ENCODE data around the gene MDH2.
"Not testable (repeated sequence)": the region's sequence is repeated elsewhere in the genome, so short reads cannot be mapped to it uniquely, and the experiment has no call there.

MDH2 gene

DNA sequence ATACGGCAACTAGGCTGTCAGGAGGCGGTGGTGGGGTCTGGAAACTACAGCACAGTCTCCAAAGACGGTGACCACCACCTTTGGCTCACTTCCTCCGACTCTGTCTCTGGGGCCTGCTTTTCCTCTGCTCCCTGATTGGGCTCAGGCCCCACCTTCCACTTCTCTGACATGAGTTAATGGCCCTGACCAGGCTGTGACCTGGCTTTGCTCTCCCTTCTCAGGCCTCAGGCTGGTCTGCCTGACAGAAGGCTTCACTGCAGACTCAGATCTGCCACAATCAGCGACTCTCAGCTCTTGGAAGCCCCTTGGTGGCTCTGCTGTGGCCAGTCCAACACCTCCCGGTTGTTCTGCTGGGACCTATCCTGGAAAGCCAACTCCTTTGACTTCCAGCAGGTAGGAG lies 7.8 kb upstream of the MDH2 start:
- no peak for DNase-seq

DNA sequence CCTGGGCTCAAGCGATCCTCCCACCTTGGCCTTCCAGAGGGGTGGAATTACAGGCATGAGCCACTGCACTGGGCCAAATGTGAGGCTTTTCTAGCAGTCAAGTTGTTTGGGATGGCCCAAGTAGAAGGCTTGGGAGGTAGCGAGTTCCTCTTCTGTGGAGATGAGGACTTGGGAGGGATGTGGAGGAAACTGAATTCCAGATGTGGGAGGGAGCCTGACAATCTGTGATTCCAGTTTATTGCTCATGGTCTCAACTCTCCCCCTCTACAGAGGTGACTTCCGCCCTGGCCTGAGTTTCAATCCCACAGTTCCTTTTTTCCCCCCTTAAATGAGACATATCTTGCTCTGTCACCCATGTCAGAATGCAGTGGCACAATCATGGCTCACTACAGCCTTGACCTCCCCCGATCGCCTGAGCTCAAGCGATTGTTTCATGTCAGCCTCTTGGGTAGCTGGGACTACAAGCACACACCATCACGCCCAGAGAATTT lies 3.5 kb upstream of the MDH2 start:
- DNase-seq: no peak

DNA sequence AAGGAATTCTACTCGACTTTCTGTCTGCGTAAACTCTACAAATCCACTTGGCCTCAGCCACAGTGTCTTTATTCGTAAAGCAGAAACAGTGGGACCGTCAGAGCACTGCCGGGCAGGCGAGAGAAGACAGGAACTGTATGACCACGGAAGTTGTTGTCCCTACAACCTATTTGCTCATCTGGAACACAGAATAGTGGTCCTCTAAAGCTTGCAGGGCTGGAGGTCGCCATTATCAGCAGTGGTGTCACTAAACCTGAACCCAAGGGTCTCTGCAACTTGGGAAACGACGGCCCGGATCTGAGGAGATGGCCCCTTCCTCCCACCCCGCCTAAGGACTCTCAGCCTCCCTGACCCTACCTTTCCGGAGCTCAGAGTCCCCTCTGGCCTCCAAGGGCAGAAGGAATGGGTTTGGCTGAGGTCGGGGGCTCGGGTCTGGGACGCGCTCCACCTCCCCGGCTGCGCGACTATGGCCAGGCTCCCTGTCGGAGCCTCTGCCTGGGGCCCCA lies 548 bp upstream of the MDH2 start:
- no peak for DNase-seq

GRCh38 chr7:76048668-76048988 lies 722 bp downstream of the MDH2 start:
- DNase-seq: no peak

- no peak for DNase-seq
These were observed 1.4 kb downstream of the MDH2 start for GRCh38 chr7:76049295-76049694.

DNA sequence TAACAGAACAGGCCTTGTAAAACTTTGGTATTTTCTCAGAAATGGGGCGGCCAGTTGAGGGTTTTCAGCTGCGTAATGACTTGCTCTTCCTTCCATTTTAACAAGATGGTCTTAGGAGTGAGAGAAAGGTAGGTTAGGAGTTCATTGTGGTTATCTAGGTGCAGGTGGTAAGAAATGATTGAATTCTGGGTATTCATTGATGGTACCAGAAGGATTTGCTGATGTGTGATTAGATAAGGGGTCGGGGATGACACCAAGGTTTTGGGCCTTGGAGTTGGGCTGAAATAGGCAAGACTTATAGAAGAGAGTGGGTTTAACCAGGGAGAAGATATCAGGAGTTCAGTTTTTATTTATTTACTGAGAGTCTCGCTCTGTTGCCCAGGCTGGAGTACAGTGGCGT lies 2.6 kb downstream of the MDH2 start:
- DNase-seq: no peak

DNA sequence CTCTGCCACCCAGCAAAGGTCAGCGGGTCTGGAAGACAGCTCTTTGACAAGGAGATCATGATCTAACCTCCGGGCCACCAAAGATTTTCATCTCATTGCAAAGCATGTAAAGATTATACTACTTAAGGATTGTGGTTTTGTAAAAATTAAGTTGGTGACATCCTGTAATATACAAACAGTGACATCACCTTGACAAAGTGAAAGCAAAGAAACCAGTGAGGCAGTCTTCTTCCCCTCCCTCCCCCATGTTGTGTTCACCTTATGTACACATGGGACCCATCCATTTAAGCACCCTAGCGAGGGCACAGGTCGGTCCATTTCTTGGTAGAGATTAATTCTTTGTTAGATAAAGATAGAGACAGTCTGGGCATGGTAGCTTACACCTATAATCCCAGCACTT lies 3.9 kb downstream of the MDH2 start:
- no peak for DNase-seq

DNA sequence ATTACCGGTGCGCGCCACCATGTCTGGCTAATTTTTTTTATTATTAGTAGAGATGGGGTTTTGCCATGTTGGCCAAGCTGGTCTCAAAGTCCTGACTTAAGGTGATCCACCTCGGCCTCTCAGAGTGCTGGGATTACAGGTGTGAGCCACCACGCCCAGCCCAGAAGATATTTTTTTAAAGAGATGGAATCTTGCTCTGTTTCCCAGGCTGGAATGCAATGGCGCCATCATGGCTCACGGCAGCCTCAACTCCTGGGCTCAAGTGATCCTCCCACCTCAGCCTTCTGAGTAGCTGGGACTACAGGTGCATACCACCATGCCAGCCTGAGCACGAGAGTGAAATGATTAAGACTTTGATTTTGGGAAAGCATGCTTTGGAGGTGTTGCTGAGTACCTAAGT lies 4.8 kb downstream of the MDH2 start:
- not testable (repeated sequence) for DNase-seq

DNA sequence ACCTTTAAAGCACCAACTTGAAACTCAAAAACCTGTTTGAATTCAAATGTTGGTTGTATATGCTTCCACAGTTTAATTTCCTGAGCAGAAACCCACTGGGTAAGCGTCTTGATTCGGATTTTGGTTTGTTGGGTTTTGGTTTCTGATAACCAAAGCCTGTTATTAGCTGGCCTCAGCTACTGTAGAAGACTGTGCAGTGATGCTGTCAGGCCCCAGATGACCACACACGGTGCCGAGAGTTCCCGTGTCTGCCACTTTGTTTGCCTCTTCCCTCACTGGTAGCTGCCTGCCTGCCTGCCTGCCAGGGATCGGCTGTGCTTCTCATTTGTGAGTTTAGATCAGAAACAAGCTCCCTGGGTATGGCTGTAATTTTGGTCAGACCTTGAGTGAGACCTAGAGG lies 5.6 kb downstream of the MDH2 start:
- DNase-seq: no peak

GRCh38 chr7:76054123-76055120 lies 6.5 kb downstream of the MDH2 start:
- DNase-seq: no peak

DNA sequence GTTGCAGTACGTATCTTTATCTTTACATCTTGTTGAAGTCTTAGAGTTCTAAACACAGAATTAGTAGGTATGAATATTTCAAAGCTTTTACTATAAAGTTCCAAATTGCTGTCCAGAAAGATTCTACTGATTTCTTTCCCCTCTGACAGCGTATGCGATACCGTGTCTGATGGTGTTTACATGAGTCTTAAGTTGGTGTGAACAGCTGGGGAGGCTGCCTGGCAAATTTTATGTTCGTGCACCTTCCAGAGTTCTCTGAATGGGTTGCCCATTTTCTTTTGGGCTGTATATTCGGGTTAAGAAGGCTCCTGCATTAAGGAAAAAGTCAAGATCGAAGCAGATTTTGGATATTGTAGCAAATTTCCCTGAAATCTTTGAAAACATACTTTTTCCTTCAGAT lies 8.3 kb downstream of the MDH2 start:
- DNase-seq: no peak

DNA sequence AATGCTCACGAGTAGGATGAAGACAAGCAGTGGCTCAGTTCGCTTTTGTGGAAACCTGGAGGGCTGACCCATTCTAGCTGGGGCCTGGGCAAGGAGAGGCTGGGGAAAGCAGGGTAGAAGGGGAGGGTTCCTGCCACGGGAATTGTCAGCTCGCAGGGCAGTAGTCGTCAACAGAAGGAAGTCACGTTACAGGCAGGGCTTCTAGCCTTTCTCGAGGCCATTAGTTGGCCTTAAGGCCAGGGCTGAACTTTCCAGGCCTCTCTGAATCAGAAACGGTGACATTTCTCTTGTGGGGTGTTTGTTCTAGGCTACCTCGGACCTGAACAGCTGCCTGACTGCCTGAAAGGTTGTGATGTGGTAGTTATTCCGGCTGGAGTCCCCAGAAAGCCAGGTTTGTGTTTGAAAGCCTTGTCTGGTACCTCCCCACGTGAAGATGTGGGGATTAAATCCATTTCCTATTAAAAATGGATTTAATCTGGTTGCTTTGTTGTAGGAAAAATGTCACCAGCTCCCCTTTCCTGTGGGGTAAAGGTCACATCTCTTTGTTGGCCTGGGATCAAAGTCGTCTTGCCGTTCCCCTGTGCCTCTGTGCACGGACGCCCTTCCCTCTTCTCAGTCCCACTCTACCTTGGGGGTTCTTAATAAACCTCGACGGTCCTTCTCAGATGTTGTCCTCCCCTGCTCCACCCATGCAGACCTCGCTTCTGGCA lies 9.4 kb downstream of the MDH2 start:
- DNase-seq: no peak

DNA sequence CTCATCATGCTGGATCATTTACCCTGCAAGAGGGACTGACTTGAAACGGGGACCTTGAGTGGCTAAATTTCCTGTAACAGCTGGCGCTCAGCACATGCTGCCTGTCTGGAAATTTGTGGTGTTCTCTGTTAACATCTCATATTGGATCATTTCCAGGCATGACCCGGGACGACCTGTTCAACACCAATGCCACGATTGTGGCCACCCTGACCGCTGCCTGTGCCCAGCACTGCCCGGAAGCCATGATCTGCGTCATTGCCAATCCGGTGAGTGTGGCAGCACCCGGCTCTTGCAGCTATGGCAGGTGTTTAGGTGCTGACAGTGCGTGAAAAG lies 9.9 kb downstream of the MDH2 start:
- DNase-seq: no peak

GRCh38 chr7:76058745-76059144 lies 10.8 kb downstream of the MDH2 start:
- DNase-seq: not testable (repeated sequence)

- DNase-seq: no peak
These were observed 12.9 kb downstream of the MDH2 start for GRCh38 chr7:76060842-76061241.

DNA sequence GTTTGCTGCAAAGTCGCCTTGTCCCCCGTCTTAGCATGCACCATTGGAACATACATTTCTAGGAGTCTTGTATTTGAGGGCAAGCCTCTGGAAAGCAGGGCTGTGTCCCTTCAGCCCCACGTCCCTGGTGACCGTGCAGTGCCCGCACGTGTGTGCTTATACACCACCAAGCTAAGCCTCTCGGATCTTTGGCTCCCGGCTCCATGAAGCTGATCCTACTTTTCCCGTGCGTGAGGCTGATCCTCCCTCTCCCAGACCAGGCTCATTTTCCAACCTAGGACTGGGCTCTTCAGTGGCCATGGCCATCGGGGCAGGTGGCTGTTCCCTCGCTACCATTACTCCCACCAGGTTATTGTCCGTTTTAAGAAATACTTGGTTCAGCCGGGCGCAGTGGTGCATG lies 14.3 kb downstream of the MDH2 start:
- DNase-seq: no peak

DNA sequence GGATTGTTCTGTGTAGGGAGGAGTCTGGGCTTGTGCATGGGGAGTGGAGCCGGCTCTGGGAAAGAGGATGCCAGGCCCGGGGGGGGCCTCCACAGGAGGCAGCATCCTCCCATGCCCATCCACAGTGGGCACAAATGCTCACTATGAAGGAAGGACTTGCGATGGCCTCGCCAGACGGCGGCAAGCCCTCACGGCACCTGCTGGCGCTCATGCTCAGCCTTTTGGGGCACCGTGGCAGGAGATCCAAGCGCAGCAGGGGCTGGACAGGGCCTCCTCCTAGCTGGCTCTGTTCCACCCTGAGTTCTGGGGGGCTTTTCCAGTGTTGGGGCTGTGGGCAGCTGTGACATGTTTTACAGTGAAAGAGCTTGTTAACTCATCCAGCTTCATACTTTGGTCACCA lies 15.2 kb downstream of the MDH2 start:
- no peak for DNase-seq

- no peak for DNase-seq
These were observed 15.6 kb downstream of the MDH2 start for GRCh38 chr7:76063525-76063924.

DNA sequence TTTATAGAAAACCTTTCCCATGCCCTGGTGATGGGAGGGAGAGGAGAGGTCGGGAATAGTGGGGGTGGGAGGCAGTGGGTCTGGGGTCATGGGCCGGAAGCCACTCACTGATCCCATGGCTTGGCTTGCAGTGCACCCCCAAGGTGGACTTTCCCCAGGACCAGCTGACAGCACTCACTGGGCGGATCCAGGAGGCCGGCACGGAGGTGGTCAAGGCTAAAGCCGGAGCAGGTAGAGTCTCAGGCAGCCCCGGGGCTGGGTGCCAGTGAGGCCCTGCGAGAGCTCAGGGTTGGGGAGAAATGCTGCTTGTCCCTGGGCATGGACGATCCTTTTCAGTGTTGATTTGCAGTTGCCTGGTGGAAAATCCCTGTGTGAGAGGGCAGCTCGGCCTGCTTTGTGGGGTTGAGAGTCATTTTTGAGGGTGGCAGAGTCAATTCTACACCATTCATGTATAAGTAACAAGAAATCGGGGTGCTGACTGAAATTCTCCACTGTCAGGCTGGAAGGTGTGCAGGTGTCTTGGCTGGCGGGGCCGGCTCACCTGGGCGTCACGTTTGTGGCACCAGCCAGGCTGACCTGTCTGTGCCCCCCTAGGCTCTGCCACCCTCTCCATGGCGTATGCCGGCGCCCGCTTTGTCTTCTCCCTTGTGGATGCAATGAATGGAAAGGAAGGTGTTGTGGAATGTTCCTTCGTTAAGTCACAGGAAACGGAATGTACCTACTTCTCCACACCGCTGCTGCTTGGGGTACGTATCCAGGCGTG lies 16.5 kb downstream of the MDH2 start:
- no peak for DNase-seq

DNA sequence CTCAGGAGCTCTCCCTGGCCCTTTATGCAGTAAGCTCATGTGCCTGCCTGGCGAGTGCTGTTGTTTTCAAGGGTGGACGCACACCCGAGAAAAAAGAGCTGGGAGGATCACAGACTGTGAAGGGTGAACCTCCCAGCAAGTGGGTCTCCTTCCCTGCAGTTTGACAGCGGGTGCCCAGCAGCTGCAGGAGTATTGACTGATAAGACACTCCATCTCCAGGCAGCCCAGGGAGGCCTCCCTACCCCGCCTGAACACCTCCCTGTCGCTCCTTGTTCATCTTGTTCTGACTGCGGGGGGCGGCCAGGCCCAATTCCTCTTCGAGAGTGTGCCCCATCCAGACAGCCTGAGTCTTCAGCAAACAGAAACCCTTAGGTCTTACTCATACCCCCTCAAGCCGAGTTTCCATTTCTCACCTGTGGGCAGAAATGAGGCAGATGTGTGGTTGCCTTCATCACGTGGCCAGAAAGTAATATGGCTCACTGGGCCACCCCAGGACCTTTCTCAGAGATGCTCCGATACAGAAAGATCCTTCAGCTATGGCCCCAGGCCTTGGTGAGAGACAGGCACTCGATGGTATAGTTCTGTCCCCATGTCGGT lies 17.2 kb downstream of the MDH2 start:
- no peak for DNase-seq

DNA sequence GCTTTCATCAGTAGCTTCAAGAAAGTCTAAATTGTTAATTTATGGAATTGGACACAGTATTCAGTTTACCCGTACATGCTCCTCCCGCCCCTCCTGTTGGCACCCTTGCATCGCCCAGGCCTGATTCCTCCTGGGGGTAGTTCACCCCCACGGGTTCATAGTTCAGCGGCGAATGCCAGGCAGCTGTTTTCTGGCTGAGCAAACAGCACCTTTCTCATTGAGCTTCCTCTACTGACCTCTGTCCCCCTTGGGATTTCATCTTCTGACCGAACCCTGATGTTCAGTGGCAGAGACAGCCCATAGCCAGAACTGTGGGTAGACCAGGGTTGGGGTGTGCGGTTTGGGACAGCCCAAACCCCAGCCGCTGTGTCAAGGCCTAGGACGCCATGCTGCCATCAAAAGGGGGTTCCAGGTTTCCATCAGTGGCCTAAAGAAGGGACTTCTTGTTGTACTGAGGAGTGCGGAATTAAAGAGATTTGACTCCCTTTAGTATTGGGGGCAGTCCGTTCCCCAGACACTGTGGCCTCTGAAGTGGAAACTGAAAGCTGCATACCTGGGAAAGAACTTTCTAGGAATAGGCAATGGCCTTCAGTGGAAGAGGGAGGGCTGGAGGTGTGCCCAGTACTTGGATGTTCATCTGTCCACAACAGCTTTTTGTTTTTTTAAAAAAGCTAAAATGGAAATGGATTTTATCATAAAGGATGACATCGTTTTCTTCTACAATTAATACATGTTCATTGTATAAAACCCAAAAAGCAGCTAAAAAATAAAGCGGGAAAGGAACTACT lies 19.0 kb downstream of the MDH2 start:
- DNase-seq: no peak

- no peak for DNase-seq
These were observed 21.3 kb downstream of the MDH2 start for GRCh38 chr7:76069238-76069638.
